SK-N-SH treated with all-trans-retinoic acid at 6 μM for 48 hours (cell line): Measurements from ENCODE around the gene PMAIP1.

Experiments used
- ARNTL ChIP-seq: fragments of 450-650 bp; formaldehyde crosslinking; IDR thresholded peaks from 2 replicates; pipeline ENCODE4 v1.5.0; 2020; ENCODE audit warnings: low read depth, mild to moderate bottlenecking, moderate library complexity, borderline replicate concordance
- BACH2 ChIP-seq: fragments of 250-450 bp; sonication (Bioruptor Pico); IDR thresholded peaks from 2 replicates; pipeline ENCODE4 v1.9.0; 2021; ENCODE audit warnings: mild to moderate bottlenecking, borderline replicate concordance
- CSDC2 ChIP-seq: fragments of 250-450 bp; sonication (Bioruptor Pico); IDR thresholded peaks from 2 replicates; pipeline ENCODE4 v1.5.0; 2020; ENCODE audit warnings: mild to moderate bottlenecking, moderate library complexity
- ESRRG ChIP-seq: fragments of 250-450 bp; sonication (Bioruptor Pico); IDR thresholded peaks from 2 replicates; pipeline ENCODE4 v1.6.1; 2021; ENCODE audit warnings: mild to moderate bottlenecking
- ISL1 ChIP-seq: fragments of 250-450 bp; sonication (Bioruptor Pico); IDR thresholded peaks from 2 replicates; pipeline ENCODE4 v2.1.2; 2022; ENCODE audit warnings: mild to moderate bottlenecking, moderate library complexity
- RARB ChIP-seq: fragments of 250-450 bp; sonication (Bioruptor Pico); IDR thresholded peaks from 2 replicates; pipeline ENCODE4 v1.8.0; 2021; ENCODE audit warnings: mild to moderate bottlenecking, moderate library complexity
- ZNF565 ChIP-seq: fragments of 450-650 bp; formaldehyde crosslinking; conservative IDR thresholded peaks from 2 replicates; pipeline ENCODE4 v1.5.0; 2020; ENCODE audit warnings: low read depth, mild to moderate bottlenecking, moderate library complexity
- ZNF70 ChIP-seq: fragments of 450-650 bp; formaldehyde crosslinking; IDR thresholded peaks from 2 replicates; pipeline ENCODE4 v1.5.0; 2020; ENCODE audit warnings: mild to moderate bottlenecking, moderate library complexity
- TF ChIP-seq, protein P1 (sequence below): fragments of 250-450 bp; sonication (Bioruptor Pico); IDR thresholded peaks from 2 replicates; pipeline ENCODE4 v1.8.0; 2020; ENCODE audit warnings: mild to moderate bottlenecking, moderate library complexity, borderline replicate concordance

- no peak for TF ChIP-seq ARNTL (CRISPR knock-in tag)
- TF ChIP-seq ESRRG (CRISPR knock-in tag) = no peak
- TF ChIP-seq RARB (CRISPR knock-in tag) = no peak
- TF ChIP-seq CSDC2 (CRISPR knock-in tag) = no peak
- TF ChIP-seq, protein P1, sequence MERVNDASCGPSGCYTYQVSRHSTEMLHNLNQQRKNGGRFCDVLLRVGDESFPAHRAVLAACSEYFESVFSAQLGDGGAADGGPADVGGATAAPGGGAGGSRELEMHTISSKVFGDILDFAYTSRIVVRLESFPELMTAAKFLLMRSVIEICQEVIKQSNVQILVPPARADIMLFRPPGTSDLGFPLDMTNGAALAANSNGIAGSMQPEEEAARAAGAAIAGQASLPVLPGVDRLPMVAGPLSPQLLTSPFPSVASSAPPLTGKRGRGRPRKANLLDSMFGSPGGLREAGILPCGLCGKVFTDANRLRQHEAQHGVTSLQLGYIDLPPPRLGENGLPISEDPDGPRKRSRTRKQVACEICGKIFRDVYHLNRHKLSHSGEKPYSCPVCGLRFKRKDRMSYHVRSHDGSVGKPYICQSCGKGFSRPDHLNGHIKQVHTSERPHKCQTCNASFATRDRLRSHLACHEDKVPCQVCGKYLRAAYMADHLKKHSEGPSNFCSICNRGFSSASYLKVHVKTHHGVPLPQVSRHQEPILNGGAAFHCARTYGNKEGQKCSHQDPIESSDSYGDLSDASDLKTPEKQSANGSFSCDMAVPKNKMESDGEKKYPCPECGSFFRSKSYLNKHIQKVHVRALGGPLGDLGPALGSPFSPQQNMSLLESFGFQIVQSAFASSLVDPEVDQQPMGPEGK (CRISPR knock-in tag) = no peak
- TF ChIP-seq ISL1 (CRISPR knock-in tag) = no peak
- TF ChIP-seq ZNF70 = no peak
- no peak for TF ChIP-seq BACH2 (CRISPR knock-in tag)
- no peak for TF ChIP-seq ZNF565
Measured at GRCh38 chr18:59907660-59908059, 7.9 kb downstream of the PMAIP1 start.
